Glomerular endothelial cell (primary cell): ENCODE measurements around the gene C1orf50. TPM values are rescaled to one million over a fixed set of nuclear protein-coding genes. Genes with fewer than 3 reads are reported as not detected.

Source experiments
- total RNA-seq: library from RNA; depleted of rRNA; stranded (reverse); fragments of >200 nt; gene quantifications from 2 replicates; pipeline ENCODE4 v1.2.3, GENCODE V29; 2015

The C1orf50 gene
- total RNA-seq, 1 donor from 2014 or later: 5.3 TPM

Other genes starting within 250 kb of the C1orf50 start
- gene PPIH, start 108.8 kb upstream of the C1orf50 start, total RNA-seq: 21.5 and 40.6 TPM in 2 replicates
- 620 TPM in 2 replicates for gene YBX1, start 84.8 kb upstream of the C1orf50 start, total RNA-seq
- not detected in 2 replicates for gene CLDN19, start 27.0 kb upstream of the C1orf50 start, total RNA-seq
- gene P3H1, start 221 bp upstream of the C1orf50 start, total RNA-seq: 120 and 202 TPM in 2 replicates
- gene TMEM269, start 17.7 kb downstream of the C1orf50 start, total RNA-seq: not detected in 2 replicates
- gene ERMAP, start 49.9 kb downstream of the C1orf50 start, total RNA-seq: 5.1 and 9.2 TPM in 2 replicates
- gene SVBP, start 50.1 kb downstream of the C1orf50 start, total RNA-seq: 15.5 and 22.4 TPM in 2 replicates
- 8.5 and 9.0 TPM in 2 replicates for gene ZNF691, start 79.4 kb downstream of the C1orf50 start, total RNA-seq
- gene SLC2A1, start 191.6 kb downstream of the C1orf50 start, total RNA-seq: 126 and 197 TPM in 2 replicates